HCT116 (cell line): ENCODE measurements around the gene OSBPL10. TPM values are rescaled to one million over a fixed set of nuclear protein-coding genes. Genes with fewer than 3 reads are reported as not detected.

Experiments
- ATAC-seq: fragments of 200-7000 bp; cut with Tn5 transposase; 2 replicates; pipeline ENCODE4 v1.9.1; 2020; ENCODE audit warnings: mild to moderate bottlenecking, moderate library complexity
- BruUV-seq: library from RNA; stranded (reverse); fragments of 400-500 nt; replicated peaks from 2 replicates; lab custom pipeline; 2021; lab: Mats Ljungman, UMichigan
- CTCF ChIA-PET: fragments of 300-600 bp; sonication (Branson Sonifier 250); formaldehyde crosslinking; loops from one replicate; lab custom pipeline; 2021; ENCODE audit warnings: antibody characterized with exemption; lab: Charles Lee
- POLR2A ChIA-PET: fragments of 300-600, 350-600 bp; sonication (Branson Sonifier 250); formaldehyde crosslinking; loops from one replicate; lab custom pipeline; 2021; ENCODE audit warnings: antibody characterized with exemption; lab: Charles Lee
- RAD21 ChIA-PET, 2 experiments: fragments of 300-600 bp; sonication (Branson Sonifier 250); formaldehyde crosslinking; loops; one replicate each; lab custom pipeline; 2023; ENCODE audit warnings: low total read pairs in 2 of 2; ENCODE audit not compliant: uncharacterized antibody in 2 of 2, unreplicated experiment in 2 of 2, low non-redundant PET in 1 of 2; lab: Charles Lee
- DNase-seq: peaks from one replicate; pipeline ENCODE4 v3.0.0-alpha.2; 2010; ENCODE audit warnings: low read depth, low spot score
- H2AFZ ChIP-seq: fragments of 200-600 bp; shearing (Covaris generic), sonication (generic); 2 replicates; pipeline ENCODE4 v1.6.1; 2017; ENCODE audit warnings: low read depth, mixed run types, mixed read lengths, antibody characterized with exemption, low read length; ENCODE audit not compliant: poor library complexity, severe bottlenecking
- H3K27ac ChIP-seq: 2 replicates; pipeline ENCODE4 v1.5.1; 2012; ENCODE audit warnings: low read depth, low read length
- H3K27me3 ChIP-seq: fragments of 200-600 bp; sonication (generic); 2 replicates; pipeline ENCODE4 v1.6.1; 2016; ENCODE audit warnings: mixed run types, low read length, mixed read lengths; ENCODE audit not compliant: insufficient read depth
- H3K36me3 ChIP-seq, 2 experiments: fragments of 200-500 bp in 1 of 2; fragments of 200-600 bp in 1 of 2; sonication (Bioruptor generic) in 1 of 2; sonication (generic) in 1 of 2; 2 replicates each; pipeline versions ENCODE4 v1.5.1 to v1.6.1; 2014 to 2016; ENCODE audit warnings: low read length in 2 of 2, inconsistent platforms in 1 of 2, mixed read lengths in 1 of 2, mixed run types in 1 of 2; ENCODE audit not compliant: insufficient read depth in 2 of 2, control insufficient read depth in 1 of 2
- H3K4me1 ChIP-seq, 2 experiments: fragments of 200-600 bp in 1 of 2; sonication (generic) in 1 of 2; 2 replicates each; pipeline versions ENCODE4 v1.5.1 to v1.6.1; 2012 to 2017; ENCODE audit warnings: low read length in 2 of 2, inconsistent platforms in 1 of 2, mild to moderate bottlenecking in 1 of 2, mixed read lengths in 1 of 2, mixed run types in 1 of 2, moderate library complexity in 1 of 2; ENCODE audit not compliant: insufficient read depth in 2 of 2, control insufficient read depth in 1 of 2
- H3K4me2 ChIP-seq: fragments of 200-600 bp; sonication (generic); 2 replicates; pipeline ENCODE4 v1.6.1; 2017; ENCODE audit warnings: mixed run types, low read length, mixed read lengths
- H3K4me3 ChIP-seq, 2 experiments: fragments of 200-600 bp in 1 of 2; sonication (generic) in 1 of 2; replicated peaks in 1 of 2; 2 replicates each; pipeline ENCODE4 v1.5.1; 2011 to 2016; ENCODE audit warnings: low read length in 2 of 2, control low read depth in 1 of 2, low read depth in 1 of 2, mild to moderate bottlenecking in 1 of 2, mixed read lengths in 1 of 2, mixed run types in 1 of 2
- H3K79me2 ChIP-seq: fragments of 200-600 bp; sonication (generic); 2 replicates; pipeline ENCODE4 v1.6.1; 2017; ENCODE audit warnings: mild to moderate bottlenecking, mixed run types, low read length, moderate library complexity, mixed read lengths; ENCODE audit not compliant: insufficient read depth
- H3K9ac ChIP-seq: fragments of 200-600 bp; sonication (generic); 2 replicates; pipeline ENCODE4 v1.6.1; 2016; ENCODE audit warnings: low read length, mixed read lengths
- H3K9me2 ChIP-seq: fragments of 200-600 bp; sonication (generic), shearing (Covaris generic); 2 replicates; pipeline ENCODE4 v1.6.1; 2017; ENCODE audit warnings: mixed run types, mild to moderate bottlenecking, moderate library complexity; ENCODE audit not compliant: insufficient read depth
- H3K9me3 ChIP-seq, 2 experiments: fragments of 200-500 bp in 1 of 2; fragments of 200-600 bp in 1 of 2; sonication (Bioruptor generic) in 1 of 2; sonication (generic) in 1 of 2; 2 replicates each; pipeline ENCODE4 v1.6.1; 2014 to 2017; ENCODE audit warnings: low read length in 2 of 2, mixed read lengths in 2 of 2, inconsistent platforms in 1 of 2, low read depth in 1 of 2, mild to moderate bottlenecking in 1 of 2, mixed run types in 1 of 2, moderate library complexity in 1 of 2; ENCODE audit not compliant: control insufficient read depth in 1 of 2, insufficient read depth in 1 of 2
- H4K20me1 ChIP-seq: fragments of 200-600 bp; sonication (generic), shearing (Covaris generic); 2 replicates; pipeline ENCODE4 v1.6.1; 2017; ENCODE audit warnings: mixed run types, mild to moderate bottlenecking, moderate library complexity; ENCODE audit not compliant: insufficient read depth
- CTCF ChIP-seq, 3 experiments: fragments of 200-600 bp in 1 of 3; sonication (generic) in 1 of 3; IDR thresholded peaks in 2 of 3; conservative IDR thresholded peaks in 1 of 3; 2 replicates each; pipeline ENCODE4 v1.5.1; 2012 to 2017; ENCODE audit warnings: low read depth in 2 of 3, low read length in 2 of 3, antibody characterized with exemption in 1 of 3, borderline replicate concordance in 1 of 3, control low read depth in 1 of 3, mild to moderate bottlenecking in 1 of 3, mixed read lengths in 1 of 3, mixed run types in 1 of 3, moderate library complexity in 1 of 3; ENCODE audit not compliant: insufficient read depth in 1 of 3
- EZH2phosphoT487 ChIP-seq: fragments of 200-600 bp; IDR thresholded peaks from 2 replicates; pipeline ENCODE4 v1.6.1; 2018; ENCODE audit warnings: antibody characterized with exemption, borderline replicate concordance
- YY1 ChIP-seq: IDR thresholded peaks from 2 replicates; pipeline ENCODE4 v1.6.1; 2011; ENCODE audit warnings: low read length, low read depth, moderate library complexity, mild to moderate bottlenecking; ENCODE audit not compliant: insufficient replicate concordance; ENCODE audit errors: extremely low read depth
- ZFX ChIP-seq: fragments of 450-650 bp; IDR thresholded peaks from 2 replicates; pipeline ENCODE4 v1.6.1; 2017
- intact Hi-C: fragments of 100-400 bp; cut with micrococcal nuclease; formaldehyde crosslinking; loops from 2 replicates; pipeline ENCODE4 v1.10.0; 2022
- total RNA-seq: library from RNA; stranded (reverse); gene quantifications from one replicate; pipeline ENCODE4 v1.2.1, GENCODE V29; 2021; ENCODE audit not compliant: unreplicated experiment
- TF ChIP-seq, protein P1 (sequence below): IDR thresholded peaks from 2 replicates; pipeline ENCODE4 v1.6.1; 2012; ENCODE audit warnings: low read depth

OSBPL10 gene
- total RNA-seq, 1 experiment from 2014 or later = 25.8 TPM

GRCh38 chr3:31868236-31868635 lies 112.8 kb downstream of the OSBPL10 start:
- no peaks in the 10 kb centered on the region for H3K9me3 ChIP-seq
- ChIA-PET CTCF (no interaction called here), RAD21 (no interaction called here), POLR2A (no interaction called here)
- no peaks in the 10 kb centered on the region for H3K79me2 ChIP-seq
- no peaks in the 10 kb centered on the region for H4K20me1 ChIP-seq
- ATAC-seq (no peak), DNase-seq (no peak)
- intact Hi-C loops = no loop called here
- no peak overlapping the region for H3K4me2 ChIP-seq
- no peaks in the 10 kb centered on the region for H3K36me3 ChIP-seq
- BruUV-seq = no TSS peak
- H3K4me1 ChIP-seq = no peaks in the 10 kb centered on the region
- no peak overlapping the region for H3K27ac ChIP-seq
- H3K27me3 ChIP-seq = no peaks in the 10 kb centered on the region
- no peak overlapping the region for H3K4me3 ChIP-seq
- H3K9me2 ChIP-seq = no peaks in the 10 kb centered on the region
- H3K9ac ChIP-seq = no peak overlapping the region
- TF ChIP-seq YY1 (no peak), EZH2phosphoT487 (no peak), CTCF (IDR thresholded peaks at IDR 0.05 in 2 of 3, conservative IDR thresholded peaks at IDR 0.05 in 1 of 3; ENCODE audit: borderline replicate concordance in 1 of 3, insufficient read depth in 1 of 3, low read depth in 2 of 3, low read length in 2 of 3) (no peak), ZFX (no peak)
- TF ChIP-seq, protein P1, sequence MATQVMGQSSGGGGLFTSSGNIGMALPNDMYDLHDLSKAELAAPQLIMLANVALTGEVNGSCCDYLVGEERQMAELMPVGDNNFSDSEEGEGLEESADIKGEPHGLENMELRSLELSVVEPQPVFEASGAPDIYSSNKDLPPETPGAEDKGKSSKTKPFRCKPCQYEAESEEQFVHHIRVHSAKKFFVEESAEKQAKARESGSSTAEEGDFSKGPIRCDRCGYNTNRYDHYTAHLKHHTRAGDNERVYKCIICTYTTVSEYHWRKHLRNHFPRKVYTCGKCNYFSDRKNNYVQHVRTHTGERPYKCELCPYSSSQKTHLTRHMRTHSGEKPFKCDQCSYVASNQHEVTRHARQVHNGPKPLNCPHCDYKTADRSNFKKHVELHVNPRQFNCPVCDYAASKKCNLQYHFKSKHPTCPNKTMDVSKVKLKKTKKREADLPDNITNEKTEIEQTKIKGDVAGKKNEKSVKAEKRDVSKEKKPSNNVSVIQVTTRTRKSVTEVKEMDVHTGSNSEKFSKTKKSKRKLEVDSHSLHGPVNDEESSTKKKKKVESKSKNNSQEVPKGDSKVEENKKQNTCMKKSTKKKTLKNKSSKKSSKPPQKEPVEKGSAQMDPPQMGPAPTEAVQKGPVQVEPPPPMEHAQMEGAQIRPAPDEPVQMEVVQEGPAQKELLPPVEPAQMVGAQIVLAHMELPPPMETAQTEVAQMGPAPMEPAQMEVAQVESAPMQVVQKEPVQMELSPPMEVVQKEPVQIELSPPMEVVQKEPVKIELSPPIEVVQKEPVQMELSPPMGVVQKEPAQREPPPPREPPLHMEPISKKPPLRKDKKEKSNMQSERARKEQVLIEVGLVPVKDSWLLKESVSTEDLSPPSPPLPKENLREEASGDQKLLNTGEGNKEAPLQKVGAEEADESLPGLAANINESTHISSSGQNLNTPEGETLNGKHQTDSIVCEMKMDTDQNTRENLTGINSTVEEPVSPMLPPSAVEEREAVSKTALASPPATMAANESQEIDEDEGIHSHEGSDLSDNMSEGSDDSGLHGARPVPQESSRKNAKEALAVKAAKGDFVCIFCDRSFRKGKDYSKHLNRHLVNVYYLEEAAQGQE = no peak
- no peak overlapping the region for H2AFZ ChIP-seq
